H9 (cell line): ENCODE data around the gene AKAP17A. TPM values are rescaled to one million over a fixed set of nuclear protein-coding genes. Genes with fewer than 3 reads are reported as not detected.

Experiments
- DNase-seq: peaks from one replicate; pipeline ENCODE4 v3.0.0-alpha.2; 2017
- H2AFZ ChIP-seq: one replicate; pipeline ENCODE4 v1.6.1; 2013; ENCODE audit warnings: mild to moderate bottlenecking, low read length, control low read depth, moderate library complexity
- H2AK5ac ChIP-seq: 2 replicates; pipeline ENCODE4 v1.6.1; 2013; ENCODE audit warnings: low read length, control low read depth, mixed read lengths; ENCODE audit not compliant: insufficient read length
- H2BK120ac ChIP-seq: one replicate; pipeline ENCODE4 v1.6.1; 2013; ENCODE audit warnings: low read depth, mild to moderate bottlenecking, low read length, control low read depth, inconsistent platforms; ENCODE audit not compliant: poor library complexity, severe bottlenecking
- H2BK12ac ChIP-seq: 2 replicates; pipeline ENCODE4 v1.6.1; 2013; ENCODE audit warnings: low read length, control low read depth, mixed read lengths, low read depth; ENCODE audit not compliant: insufficient read length
- H2BK15ac ChIP-seq: 2 replicates; pipeline ENCODE4 v1.6.1; 2013; ENCODE audit warnings: low read depth, low read length, control low read depth
- H2BK20ac ChIP-seq: one replicate; pipeline ENCODE4 v1.6.1; 2013; ENCODE audit warnings: low read depth, mild to moderate bottlenecking, low read length, control low read depth, inconsistent platforms; ENCODE audit not compliant: poor library complexity, severe bottlenecking
- H2BK5ac ChIP-seq: 2 replicates; pipeline ENCODE4 v1.6.1; 2013; ENCODE audit warnings: low read length, control low read depth, mixed read lengths; ENCODE audit not compliant: insufficient read length
- H3K14ac ChIP-seq: 2 replicates; pipeline ENCODE4 v1.6.1; 2013; ENCODE audit warnings: low read length, control low read depth; ENCODE audit not compliant: insufficient read depth
- H3K18ac ChIP-seq: 2 replicates; pipeline ENCODE4 v1.6.1; 2013; ENCODE audit warnings: low read depth, mild to moderate bottlenecking, mixed read lengths, low read length, control low read depth; ENCODE audit not compliant: insufficient read length
- H3K23ac ChIP-seq: 2 replicates; pipeline ENCODE4 v1.6.1; 2013; ENCODE audit warnings: low read length, control low read depth, mixed read lengths, low read depth; ENCODE audit not compliant: insufficient read length
- H3K23me2 ChIP-seq: 2 replicates; pipeline ENCODE4 v1.6.1; 2013; ENCODE audit warnings: low read depth, mild to moderate bottlenecking, mixed read lengths, low read length, control low read depth; ENCODE audit not compliant: insufficient read length, poor library complexity, severe bottlenecking
- H3K27ac ChIP-seq: 2 replicates; pipeline ENCODE4 v1.5.1; 2013; ENCODE audit warnings: low read length, control low read depth, mixed read lengths, low read depth; ENCODE audit not compliant: insufficient read length
- H3K27me3 ChIP-seq: 2 replicates; pipeline ENCODE4 v1.6.1; 2013; ENCODE audit warnings: low read length, control low read depth, inconsistent platforms; ENCODE audit not compliant: insufficient read depth
- H3K4ac ChIP-seq: 2 replicates; pipeline ENCODE4 v1.6.1; 2013; ENCODE audit warnings: low read depth, mild to moderate bottlenecking, control low read depth, inconsistent platforms, low read length, moderate library complexity
- H3K4me1 ChIP-seq: 2 replicates; pipeline ENCODE4 v1.6.1; 2013; ENCODE audit warnings: low read length, control low read depth, inconsistent platforms; ENCODE audit not compliant: insufficient read depth
- H3K4me2 ChIP-seq: 2 replicates; pipeline ENCODE4 v1.6.1; 2013; ENCODE audit warnings: low read length, control low read depth, mixed read lengths; ENCODE audit not compliant: insufficient read length, insufficient read depth
- H3K56ac ChIP-seq: 2 replicates; pipeline ENCODE4 v1.6.1; 2013; ENCODE audit warnings: low read depth, mild to moderate bottlenecking, mixed read lengths, low read length, control low read depth; ENCODE audit not compliant: insufficient read length
- H3K79me1 ChIP-seq: 2 replicates; pipeline ENCODE4 v1.6.1; 2013; ENCODE audit warnings: low read depth, mild to moderate bottlenecking, moderate library complexity, low read length, control low read depth, inconsistent platforms; ENCODE audit not compliant: insufficient read depth, poor library complexity, severe bottlenecking
- H3K79me2 ChIP-seq: 2 replicates; pipeline ENCODE4 v1.6.1; 2013; ENCODE audit warnings: low read length, control low read depth, inconsistent platforms; ENCODE audit not compliant: insufficient read depth
- H3K9ac ChIP-seq: 2 replicates; pipeline ENCODE4 v1.6.1; 2013; ENCODE audit warnings: low read length, control low read depth, mixed read lengths; ENCODE audit not compliant: insufficient read length; ENCODE audit errors: extremely low read depth
- H3K9me3 ChIP-seq: one replicate; pipeline ENCODE4 v1.6.1; 2013; ENCODE audit warnings: low read depth, low read length, inconsistent platforms; ENCODE audit not compliant: control insufficient read depth
- H3T11ph ChIP-seq: one replicate; pipeline ENCODE4 v1.6.1; 2013; ENCODE audit warnings: mild to moderate bottlenecking, low read length, control low read depth, inconsistent platforms
- H4K20me1 ChIP-seq: one replicate; pipeline ENCODE4 v1.6.1; 2013; ENCODE audit not compliant: control insufficient read depth, insufficient read length, insufficient read depth
- H4K5ac ChIP-seq: 2 replicates; pipeline ENCODE4 v1.6.1; 2013; ENCODE audit warnings: low read depth, mild to moderate bottlenecking, mixed read lengths, low read length, control low read depth; ENCODE audit not compliant: insufficient read length
- H4K8ac ChIP-seq: replicated peaks from 2 replicates; pipeline ENCODE4 v1.6.1; 2013; ENCODE audit warnings: low read length, control low read depth, mixed read lengths, low read depth; ENCODE audit not compliant: insufficient read length
- H4K91ac ChIP-seq: 2 replicates; pipeline ENCODE4 v1.6.1; 2013; ENCODE audit warnings: low read depth, mild to moderate bottlenecking, moderate library complexity, mixed read lengths, low read length, control low read depth; ENCODE audit not compliant: insufficient read length
- H3K27ac Mint-ChIP-seq, 3 experiments: 2 replicates in 2 of 3; 3 replicates in 1 of 3; pipeline ENCODE4 v1.8.0; 2020 to 2021; ENCODE audit warnings: mixed read lengths in 3 of 3, mild to moderate bottlenecking in 1 of 3, moderate library complexity in 1 of 3
- H3K27me3 Mint-ChIP-seq: 2 replicates; pipeline ENCODE4 v1.8.0; 2021; ENCODE audit warnings: low read depth, mild to moderate bottlenecking, moderate library complexity, mixed read lengths
- H3K36me3 Mint-ChIP-seq, 3 experiments: 2 replicates in 2 of 3; 3 replicates in 1 of 3; pipeline ENCODE4 v1.8.0; 2020 to 2021; ENCODE audit warnings: low read depth in 3 of 3, mixed read lengths in 3 of 3; ENCODE audit not compliant: insufficient read depth in 1 of 3
- H3K4me1 Mint-ChIP-seq, 2 experiments: 2 replicates each; pipeline ENCODE4 v1.8.0; 2020; ENCODE audit warnings: mixed read lengths in 2 of 2
- H3K4me3 Mint-ChIP-seq, 2 experiments: 2 replicates in 1 of 2; 3 replicates in 1 of 2; pipeline ENCODE4 v1.8.0; 2020 to 2021; ENCODE audit warnings: mild to moderate bottlenecking in 2 of 2, mixed read lengths in 2 of 2, moderate library complexity in 1 of 2
- H3K9me3 Mint-ChIP-seq, 2 experiments: 2 replicates in 1 of 2; 3 replicates in 1 of 2; pipeline ENCODE4 v1.8.0; 2020; ENCODE audit warnings: mild to moderate bottlenecking in 2 of 2, mixed read lengths in 2 of 2, moderate library complexity in 1 of 2
- WGBS: extraction: QIAGEN DNeasy Blood & Tissue Kit; methylation state at CpG from one replicate; pipeline ENCODE4 v1.1.7; 2013; ENCODE audit warnings: missing lambda C conversion rate, low lambda C conversion rate, mixed read lengths; ENCODE audit not compliant: insufficient read length; ENCODE audit errors: extremely low coverage; 5-methylcytosine and 5-hydroxymethylcytosine counted together
- total RNA-seq: library from RNA; stranded (reverse); gene quantifications from 2 replicates; pipeline ENCODE4 v1.2.1, GENCODE V29; 2021
- TF ChIP-seq, protein P1 (sequence below): fragments of 200-600 bp; sonication (generic); conservative IDR thresholded peaks from 3 replicates; pipeline ENCODE4 v1.8.0; 2021; ENCODE audit warnings: antibody characterized with exemption, mild to moderate bottlenecking

Gene AKAP17A
- total RNA-seq, 1 experiment from 2014 or later: 39.7 TPM

DNA sequence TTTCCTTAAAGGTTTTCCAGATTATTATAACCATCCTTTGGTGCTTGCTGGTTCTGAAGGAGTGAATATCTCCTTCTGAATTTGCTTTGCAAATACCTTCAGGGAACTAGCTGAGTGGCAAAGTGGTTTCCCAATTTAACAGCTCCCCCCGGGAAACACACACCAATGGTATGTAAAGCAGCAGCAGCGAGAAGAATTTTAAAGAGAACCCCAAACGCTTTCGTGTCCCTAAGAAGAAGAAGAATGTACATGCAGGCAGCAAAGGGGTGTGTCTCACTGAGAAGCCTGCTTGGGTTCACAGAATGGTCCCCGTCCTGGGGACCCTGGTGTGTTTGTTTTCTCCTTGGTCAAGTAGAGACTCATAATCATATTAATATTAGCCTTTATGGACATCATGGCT is 4.2 kb upstream of the AKAP17A start:
- H3K18ac ChIP-seq: no peak overlapping the region
- no peaks in the 10 kb centered on the region for H3K23me2 ChIP-seq
- H3K23ac ChIP-seq: no peak overlapping the region
- H2AFZ ChIP-seq: no peak overlapping the region
- Mint-ChIP-seq H3K9me3 (peaks cover 0 to 2% of the 10 kb centered on the region in 2 experiments; a peak in 2 of 5 replicates), H3K4me3 (no peak overlapping the region), H3K27me3 (no peaks in the 10 kb centered on the region; the same call in 1 of the 2 replicates), H3K27ac (peak overlapping the region in 1 of 3 experiments; percentile 68; a peak in 1 of 7 replicates), H3K36me3 (no peaks in the 10 kb centered on the region; a peak in 1 of 7 replicates), H3K4me1 (peaks cover 7 to 11% of the 10 kb centered on the region in 2 experiments)
- WGBS: no CpG with 5 or more reads among the region's 5 CpGs
- H3K14ac ChIP-seq: no peak overlapping the region
- no peaks in the 10 kb centered on the region for H3K9me3 ChIP-seq
- H2BK15ac ChIP-seq: no peak overlapping the region
- H3T11ph ChIP-seq: no peak overlapping the region
- no peaks in the 10 kb centered on the region for H3K4me1 ChIP-seq
- no peak overlapping the region for H3K27ac ChIP-seq
- H3K56ac ChIP-seq: no peak overlapping the region
- no peaks in the 10 kb centered on the region for H3K27me3 ChIP-seq
- no peak overlapping the region for H2BK5ac ChIP-seq
- H4K8ac ChIP-seq: no peak overlapping the region
- no peak overlapping the region for H2BK120ac ChIP-seq
- no peak overlapping the region for H3K4ac ChIP-seq
- no peaks in the 10 kb centered on the region for H3K79me1 ChIP-seq
- no peaks in the 10 kb centered on the region for H4K20me1 ChIP-seq
- H2AK5ac ChIP-seq: no peak overlapping the region
- no peak for DNase-seq
- H2BK12ac ChIP-seq: no peak overlapping the region
- H3K4me2 ChIP-seq: no peak overlapping the region
- no peak overlapping the region for H4K91ac ChIP-seq
- no peak overlapping the region for H2BK20ac ChIP-seq
- TF ChIP-seq, protein P1, sequence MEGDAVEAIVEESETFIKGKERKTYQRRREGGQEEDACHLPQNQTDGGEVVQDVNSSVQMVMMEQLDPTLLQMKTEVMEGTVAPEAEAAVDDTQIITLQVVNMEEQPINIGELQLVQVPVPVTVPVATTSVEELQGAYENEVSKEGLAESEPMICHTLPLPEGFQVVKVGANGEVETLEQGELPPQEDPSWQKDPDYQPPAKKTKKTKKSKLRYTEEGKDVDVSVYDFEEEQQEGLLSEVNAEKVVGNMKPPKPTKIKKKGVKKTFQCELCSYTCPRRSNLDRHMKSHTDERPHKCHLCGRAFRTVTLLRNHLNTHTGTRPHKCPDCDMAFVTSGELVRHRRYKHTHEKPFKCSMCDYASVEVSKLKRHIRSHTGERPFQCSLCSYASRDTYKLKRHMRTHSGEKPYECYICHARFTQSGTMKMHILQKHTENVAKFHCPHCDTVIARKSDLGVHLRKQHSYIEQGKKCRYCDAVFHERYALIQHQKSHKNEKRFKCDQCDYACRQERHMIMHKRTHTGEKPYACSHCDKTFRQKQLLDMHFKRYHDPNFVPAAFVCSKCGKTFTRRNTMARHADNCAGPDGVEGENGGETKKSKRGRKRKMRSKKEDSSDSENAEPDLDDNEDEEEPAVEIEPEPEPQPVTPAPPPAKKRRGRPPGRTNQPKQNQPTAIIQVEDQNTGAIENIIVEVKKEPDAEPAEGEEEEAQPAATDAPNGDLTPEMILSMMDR: no peak
- peaks cover 3% of the 10 kb centered on the region; the same call in 1 of the 2 replicates for H3K79me2 ChIP-seq
- H4K5ac ChIP-seq: no peak overlapping the region
- no peak overlapping the region for H3K9ac ChIP-seq
